AG04449 (cell line): ENCODE results near the gene PRPF18.

Experiments used
- CTCF ChIA-PET: fragments of 350-600 bp; formaldehyde crosslinking; extraction: SDS; loops from one replicate; lab custom pipeline; 2021; ENCODE audit warnings: antibody characterized with exemption; lab: Yijun Ruan, JAX
- POLR2A ChIA-PET: fragments of 400-600, 350-600 bp; formaldehyde crosslinking; extraction: SDS; loops from one replicate; lab custom pipeline; 2020; ENCODE audit warnings: antibody characterized with exemption, inconsistent platforms; lab: Yijun Ruan, JAX
- DNase-seq: peaks from one replicate; pipeline ENCODE4 v3.0.0-alpha.2; 2010; ENCODE audit warnings: low read depth, low spot score
- H3K4me3 ChIP-seq: 2 replicates; pipeline ENCODE4 v1.5.1; 2011; ENCODE audit warnings: low read depth, mild to moderate bottlenecking, control low read depth, low read length
- TF ChIP-seq, protein P1 (sequence below): IDR thresholded peaks from one replicate; pipeline ENCODE4 v1.5.1; 2011; ENCODE audit warnings: mild to moderate bottlenecking, moderate library complexity, low read length, control low read depth, inconsistent platforms; ENCODE audit not compliant: insufficient read depth; ENCODE audit errors: missing control alignments

Gene PRPF18

DNA sequence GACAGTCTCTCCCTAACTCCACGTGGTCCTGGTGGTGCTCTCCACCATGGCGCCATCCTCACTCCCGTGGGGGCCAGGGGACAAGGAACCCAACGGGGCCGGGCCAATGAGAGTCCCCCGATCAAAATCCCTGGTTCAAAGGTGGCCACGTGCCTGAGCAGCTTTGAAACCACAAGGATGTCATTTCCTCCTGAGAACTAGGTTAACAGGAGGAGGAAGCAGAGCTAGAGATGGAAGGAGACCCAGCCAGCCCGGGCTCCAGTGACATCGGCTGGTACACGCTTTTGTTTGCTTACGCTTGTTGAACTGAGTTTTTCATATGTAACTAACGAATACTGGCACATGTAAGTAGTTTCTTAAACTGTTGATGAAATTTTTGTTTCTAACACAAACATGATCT, 61.7 kb downstream of the PRPF18 start:
- TF ChIP-seq, protein P1, sequence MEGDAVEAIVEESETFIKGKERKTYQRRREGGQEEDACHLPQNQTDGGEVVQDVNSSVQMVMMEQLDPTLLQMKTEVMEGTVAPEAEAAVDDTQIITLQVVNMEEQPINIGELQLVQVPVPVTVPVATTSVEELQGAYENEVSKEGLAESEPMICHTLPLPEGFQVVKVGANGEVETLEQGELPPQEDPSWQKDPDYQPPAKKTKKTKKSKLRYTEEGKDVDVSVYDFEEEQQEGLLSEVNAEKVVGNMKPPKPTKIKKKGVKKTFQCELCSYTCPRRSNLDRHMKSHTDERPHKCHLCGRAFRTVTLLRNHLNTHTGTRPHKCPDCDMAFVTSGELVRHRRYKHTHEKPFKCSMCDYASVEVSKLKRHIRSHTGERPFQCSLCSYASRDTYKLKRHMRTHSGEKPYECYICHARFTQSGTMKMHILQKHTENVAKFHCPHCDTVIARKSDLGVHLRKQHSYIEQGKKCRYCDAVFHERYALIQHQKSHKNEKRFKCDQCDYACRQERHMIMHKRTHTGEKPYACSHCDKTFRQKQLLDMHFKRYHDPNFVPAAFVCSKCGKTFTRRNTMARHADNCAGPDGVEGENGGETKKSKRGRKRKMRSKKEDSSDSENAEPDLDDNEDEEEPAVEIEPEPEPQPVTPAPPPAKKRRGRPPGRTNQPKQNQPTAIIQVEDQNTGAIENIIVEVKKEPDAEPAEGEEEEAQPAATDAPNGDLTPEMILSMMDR, result no peak
- no peak for DNase-seq
- POLR2A ChIA-PET, result no interaction called here
- no peak overlapping the region for H3K4me3 ChIP-seq
- CTCF ChIA-PET, result interaction anchor here (0.7 to 10.9 kb wide), 2 partner anchors 12 to 140 kb away, joined by 3 to 52 read pairs; no protein-coding TSS in a partner anchor

DNA sequence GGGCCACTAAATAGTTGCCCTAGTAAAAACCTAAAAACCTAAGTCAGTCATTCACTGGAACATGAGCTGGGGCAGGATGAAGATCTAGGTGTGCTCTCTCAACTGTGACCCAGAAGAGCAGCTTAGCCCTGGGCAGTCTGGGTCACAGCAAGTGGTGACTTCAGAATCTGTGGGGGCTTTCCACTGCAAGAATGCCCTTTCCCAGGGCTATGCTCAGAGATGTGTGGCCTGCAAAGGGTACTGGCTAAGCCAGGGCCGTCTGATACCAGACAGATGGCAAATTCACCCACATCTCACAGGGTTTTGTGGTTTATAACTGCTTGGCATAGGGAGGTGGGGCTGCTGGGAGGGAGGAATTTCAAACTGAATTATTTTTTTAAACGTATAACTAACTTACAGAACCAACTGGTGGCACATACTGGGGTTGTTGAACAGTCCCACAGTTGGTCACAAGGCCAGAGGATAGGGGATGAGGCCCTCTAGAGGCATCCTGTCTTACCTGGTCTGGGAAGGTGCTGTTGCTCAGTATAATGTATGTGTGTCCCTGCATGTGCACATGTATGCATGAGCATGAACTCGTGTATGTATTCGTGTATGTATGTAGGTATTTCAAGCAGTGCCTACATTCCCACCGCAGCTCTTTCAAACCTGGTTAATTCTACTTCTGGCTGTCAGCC, 63.2 kb downstream of the PRPF18 start:
- ChIA-PET CTCF (interaction anchor here (1.0 to 10.9 kb wide), 2 partner anchors 10 kb away, joined by 3 to 52 read pairs; no protein-coding TSS in a partner anchor), POLR2A (no interaction called here)
- no peak for DNase-seq
- no peak overlapping the region for H3K4me3 ChIP-seq
- TF ChIP-seq, protein P1, result no peak

DNA sequence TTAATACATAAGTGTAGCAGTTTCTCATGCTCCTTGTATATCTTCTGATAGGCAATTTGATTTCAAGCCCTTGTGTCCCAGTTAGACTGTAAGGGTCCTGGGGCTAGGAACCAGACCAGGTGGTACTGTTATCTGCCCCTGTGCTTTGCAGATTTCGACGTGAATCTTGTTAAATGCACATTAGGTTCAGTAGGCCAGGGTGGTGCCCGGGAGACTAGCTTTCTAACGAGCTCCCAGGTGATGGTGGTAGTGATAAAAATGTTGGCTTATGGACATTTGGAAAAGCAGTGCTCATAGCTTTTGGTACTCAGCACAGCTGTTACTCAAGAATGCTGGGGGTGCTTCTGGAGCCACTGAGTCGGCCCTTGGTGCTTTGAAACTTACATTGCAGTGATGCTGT, 64.2 kb downstream of the PRPF18 start:
- ChIA-PET POLR2A (no interaction called here), CTCF (interaction anchor here (1.1 to 10.9 kb wide), 3 partner anchors 9 to 26 kb away, joined by 3 to 52 read pairs (median 4); no protein-coding TSS in a partner anchor)
- TF ChIP-seq, protein P1, result no peak
- H3K4me3 ChIP-seq, result no peak overlapping the region
- no peak for DNase-seq

DNA sequence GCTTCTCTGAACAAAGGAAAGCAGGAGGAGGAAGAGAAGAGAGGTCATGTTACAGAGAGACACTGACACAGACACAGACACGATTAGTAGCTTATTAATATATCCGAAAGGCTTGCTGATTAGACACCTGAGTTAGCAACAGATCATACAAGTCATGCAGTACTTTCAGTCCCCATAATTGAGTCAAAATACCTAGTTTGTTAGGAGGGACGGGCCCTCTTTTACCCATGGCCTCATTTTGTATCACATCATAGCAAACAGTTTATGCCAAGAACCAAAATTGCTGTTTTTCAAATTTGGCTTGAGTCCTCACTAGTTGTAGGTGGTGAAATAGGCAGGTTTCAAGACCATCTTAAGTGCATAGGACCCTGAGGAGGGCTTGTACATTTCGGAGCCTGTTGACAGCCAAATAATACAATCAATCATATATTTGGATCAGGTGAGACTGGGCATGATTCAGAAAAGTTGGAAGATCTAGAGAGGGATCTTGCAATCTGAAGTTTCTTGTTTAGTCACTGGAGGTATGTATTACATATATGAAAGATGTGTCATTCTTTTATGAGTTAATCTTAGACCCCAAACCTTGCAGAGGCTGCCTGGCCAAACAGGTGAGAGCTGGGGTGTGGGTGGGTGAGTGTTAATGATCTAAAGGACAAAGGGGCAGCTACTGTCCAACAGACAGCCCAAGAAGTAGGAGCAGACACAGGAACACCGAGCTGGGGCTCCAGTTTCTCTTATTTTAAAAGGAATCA, 65.4 kb downstream of the PRPF18 start:
- ChIA-PET POLR2A (no interaction called here), CTCF (interaction anchor here (0.9 to 10.9 kb wide), 7 partner anchors 8 to 280 kb away, joined by 3 to 52 read pairs (median 4); no protein-coding TSS in a partner anchor)
- H3K4me3 ChIP-seq, result no peak overlapping the region
- TF ChIP-seq, protein P1, result no peak
- DNase-seq, result no peak

DNA sequence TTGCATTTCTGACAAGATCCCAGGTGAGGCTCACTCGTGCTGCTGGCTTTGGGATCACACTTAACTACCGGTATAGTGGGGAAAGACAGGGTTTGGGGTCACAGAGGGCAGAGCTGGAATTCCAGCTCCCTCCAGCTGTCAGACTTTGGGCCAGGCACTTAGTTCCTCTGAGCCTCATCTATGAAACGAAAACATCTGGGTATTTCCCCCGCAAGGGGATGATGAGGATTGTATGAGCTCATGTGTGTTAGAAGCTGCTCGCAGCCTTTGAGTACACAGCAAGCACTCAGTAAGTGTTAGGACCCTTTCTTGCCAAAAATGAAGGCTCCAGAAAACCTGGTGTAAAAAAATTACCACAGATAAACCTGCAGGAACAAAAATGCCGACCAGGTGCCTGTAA, 66.1 kb downstream of the PRPF18 start:
- no peak overlapping the region for H3K4me3 ChIP-seq
- TF ChIP-seq, protein P1, result no peak
- POLR2A ChIA-PET, result no interaction called here
- DNase-seq, result no peak
- CTCF ChIA-PET, result interaction anchor here (1.2 to 2.5 kb wide), 4 partner anchors 39 to 281 kb away, joined by 3 to 7 read pairs (median 4); no protein-coding TSS in a partner anchor

DNA sequence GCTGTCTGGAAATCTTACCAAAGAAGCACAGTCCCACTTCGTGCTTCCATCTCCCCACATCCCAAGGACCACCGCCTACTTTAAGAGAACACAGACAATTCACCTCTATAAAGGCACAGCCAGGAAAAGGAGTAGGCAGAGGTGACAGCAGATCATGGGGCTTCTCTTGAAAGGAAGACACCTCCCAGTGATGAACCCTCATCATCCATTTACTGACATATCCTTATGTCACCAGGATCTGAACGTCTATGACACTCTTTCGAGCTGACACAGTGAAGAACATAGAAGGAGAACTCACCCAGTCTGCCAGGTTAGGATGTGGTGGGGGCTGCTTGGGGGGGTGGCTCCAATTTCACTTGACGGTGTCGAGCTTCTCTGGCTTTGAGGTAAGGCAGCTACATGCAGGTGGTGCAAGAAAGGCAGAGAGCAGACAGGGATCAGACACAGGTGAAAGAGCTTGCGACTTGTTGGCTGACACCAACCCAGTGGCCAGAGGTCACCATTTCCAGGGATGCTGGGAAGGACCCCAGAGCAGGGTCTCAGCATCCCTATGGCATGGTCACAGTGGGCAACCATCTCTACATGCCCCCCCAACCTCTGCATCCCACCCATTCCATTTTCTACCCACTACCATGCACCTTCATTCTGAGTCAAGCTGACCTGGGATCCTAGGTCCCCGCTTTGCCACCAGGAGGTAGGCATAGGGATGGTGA, 67.5 kb downstream of the PRPF18 start:
- TF ChIP-seq, protein P1, result no peak
- no peak for DNase-seq
- no peak overlapping the region for H3K4me3 ChIP-seq
- POLR2A ChIA-PET, result no interaction called here
- CTCF ChIA-PET, result interaction anchor here (0.6 to 3.9 kb wide), 6 partner anchors 10 to 450 kb away, joined by 3 to 18 read pairs (median 4); no protein-coding TSS in a partner anchor
